ENCODE results near the gene LRRC28.

LRRC28 gene

DNA sequence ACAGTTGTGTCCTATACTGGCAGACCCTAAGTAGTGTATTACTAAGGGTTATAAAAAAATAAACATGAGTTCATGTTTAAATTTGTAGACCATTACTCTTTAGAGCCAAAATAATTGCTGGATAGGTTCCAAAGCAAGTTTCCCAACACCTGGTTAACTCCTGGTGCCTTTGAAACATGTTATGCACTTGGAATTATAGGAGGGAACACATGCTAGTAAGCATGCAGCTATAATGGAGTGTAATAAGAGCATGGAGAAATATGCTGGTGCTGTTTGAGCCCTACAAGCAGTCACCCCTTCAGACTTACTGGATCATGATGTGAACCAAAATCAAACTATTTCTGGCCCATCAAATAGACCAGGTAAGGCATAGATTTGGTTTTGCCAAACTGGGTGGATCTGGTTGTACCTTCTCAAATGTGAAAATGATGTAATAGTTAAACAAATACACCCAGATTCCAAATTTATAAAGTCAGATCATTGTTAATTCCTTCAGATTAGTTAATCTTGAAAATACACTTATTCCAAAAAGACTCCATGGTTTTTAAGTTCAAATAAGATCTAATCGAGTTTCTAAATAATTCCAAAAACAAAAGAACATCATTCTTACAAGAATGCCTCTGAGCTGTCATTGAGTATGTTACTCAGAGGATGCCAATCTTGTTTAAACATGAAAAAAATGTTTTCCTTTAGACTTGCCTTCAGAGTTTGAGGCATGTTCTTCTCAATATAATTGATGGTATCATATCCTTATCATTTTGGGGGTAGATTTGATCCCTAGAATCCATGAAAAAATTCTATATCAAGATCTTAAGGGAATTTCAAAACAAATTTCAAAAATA lies 69.3 kb downstream of the LRRC28 start:
- in situ Hi-C loops (cut with HindIII; ENCODE audit: low sequenced_read_pairs): no loop called here
- DNase-seq (ENCODE audit: low read depth): no peak
- no peak overlapping the region for H3K4me3 ChIP-seq (ENCODE audit: low read depth, low read length)
- TF ChIP-seq, protein P1, sequence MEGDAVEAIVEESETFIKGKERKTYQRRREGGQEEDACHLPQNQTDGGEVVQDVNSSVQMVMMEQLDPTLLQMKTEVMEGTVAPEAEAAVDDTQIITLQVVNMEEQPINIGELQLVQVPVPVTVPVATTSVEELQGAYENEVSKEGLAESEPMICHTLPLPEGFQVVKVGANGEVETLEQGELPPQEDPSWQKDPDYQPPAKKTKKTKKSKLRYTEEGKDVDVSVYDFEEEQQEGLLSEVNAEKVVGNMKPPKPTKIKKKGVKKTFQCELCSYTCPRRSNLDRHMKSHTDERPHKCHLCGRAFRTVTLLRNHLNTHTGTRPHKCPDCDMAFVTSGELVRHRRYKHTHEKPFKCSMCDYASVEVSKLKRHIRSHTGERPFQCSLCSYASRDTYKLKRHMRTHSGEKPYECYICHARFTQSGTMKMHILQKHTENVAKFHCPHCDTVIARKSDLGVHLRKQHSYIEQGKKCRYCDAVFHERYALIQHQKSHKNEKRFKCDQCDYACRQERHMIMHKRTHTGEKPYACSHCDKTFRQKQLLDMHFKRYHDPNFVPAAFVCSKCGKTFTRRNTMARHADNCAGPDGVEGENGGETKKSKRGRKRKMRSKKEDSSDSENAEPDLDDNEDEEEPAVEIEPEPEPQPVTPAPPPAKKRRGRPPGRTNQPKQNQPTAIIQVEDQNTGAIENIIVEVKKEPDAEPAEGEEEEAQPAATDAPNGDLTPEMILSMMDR (IDR thresholded peaks at IDR 0.05; ENCODE audit: low read depth, low read length, missing control alignments): no peak

DNA sequence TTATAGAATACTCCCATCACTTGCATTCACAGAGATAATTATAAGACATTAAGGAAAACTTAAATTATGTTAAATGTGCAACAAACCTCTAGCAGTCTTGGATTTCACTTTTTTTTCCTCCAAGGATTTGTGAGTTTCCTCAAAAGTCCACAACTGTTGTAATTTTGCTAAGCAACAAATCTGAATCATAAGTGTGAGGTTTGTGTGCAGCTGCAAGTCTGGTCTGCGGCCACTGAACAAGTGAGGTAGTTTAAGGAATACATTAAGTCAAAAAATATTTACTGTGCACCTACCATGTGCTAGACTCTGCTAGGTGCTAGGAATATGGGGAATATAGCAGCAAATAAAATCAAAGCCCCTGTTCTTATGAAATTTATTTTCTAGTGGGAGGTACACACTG lies 70.2 kb downstream of the LRRC28 start:
- in situ Hi-C loops (cut with HindIII; ENCODE audit: low sequenced_read_pairs): no loop called here
- TF ChIP-seq, protein P1 (IDR thresholded peaks at IDR 0.05; ENCODE audit: low read depth, low read length, missing control alignments): no peak
- no peak overlapping the region for H3K4me3 ChIP-seq (ENCODE audit: low read depth, low read length)
- DNase-seq (ENCODE audit: low read depth): no peak

DNA sequence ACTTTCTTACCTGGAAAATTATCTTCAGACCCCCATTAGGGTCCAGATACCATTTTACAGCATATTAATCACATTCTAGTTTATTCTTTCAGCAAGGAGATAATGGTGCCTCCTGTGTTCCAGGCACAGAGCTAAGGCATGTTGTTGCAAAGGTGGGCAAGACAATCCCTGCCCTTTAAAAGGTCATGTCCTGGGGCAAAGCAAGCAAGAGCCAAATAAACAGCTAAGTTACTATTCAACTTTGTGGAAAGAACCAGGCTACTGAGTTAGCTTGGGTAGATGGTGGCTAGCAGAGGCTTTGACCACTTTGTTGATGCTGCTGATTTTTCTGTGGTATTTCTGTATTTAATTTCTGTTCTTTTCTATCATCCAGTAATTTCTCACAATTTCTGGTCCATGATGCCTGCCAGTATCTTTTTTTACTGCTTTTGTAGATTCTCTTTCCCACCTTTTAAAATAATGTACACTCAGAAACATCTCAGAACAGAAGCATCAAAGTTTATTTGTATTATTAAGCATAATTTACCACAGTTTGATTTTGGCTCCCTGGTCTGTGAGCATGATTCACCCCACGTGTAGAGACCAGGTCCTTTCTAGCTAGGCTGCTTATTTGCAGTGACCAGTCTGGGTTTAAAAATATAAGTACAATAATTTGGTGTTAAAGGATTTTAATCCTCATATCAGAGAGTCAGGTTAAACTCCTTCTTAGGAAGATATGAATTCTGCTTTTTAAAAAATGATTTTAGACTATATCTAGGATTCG lies 71.5 kb downstream of the LRRC28 start:
- no peak for DNase-seq (ENCODE audit: low read depth)
- H3K4me3 ChIP-seq (ENCODE audit: low read depth, low read length): no peak overlapping the region
- in situ Hi-C loops (cut with HindIII; ENCODE audit: low sequenced_read_pairs): no loop called here
- TF ChIP-seq, protein P1 (IDR thresholded peaks at IDR 0.05; ENCODE audit: low read depth, low read length, missing control alignments): no peak

- TF ChIP-seq, protein P1 (IDR thresholded peaks at IDR 0.05; ENCODE audit: low read depth, low read length, missing control alignments): no peak
- in situ Hi-C loops (cut with HindIII; ENCODE audit: low sequenced_read_pairs): no loop called here
- DNase-seq (ENCODE audit: low read depth): peak; percentile 94
- H3K4me3 ChIP-seq (ENCODE audit: low read depth, low read length): peak overlapping the region; percentile 3
These were observed 72.9 kb downstream of the LRRC28 start for GRCh38 chr15:99324082-99324620.

- H3K4me3 ChIP-seq (ENCODE audit: low read depth, low read length): no peak overlapping the region
- in situ Hi-C loops (cut with HindIII; ENCODE audit: low sequenced_read_pairs): no loop called here
- no peak for DNase-seq (ENCODE audit: low read depth)
These were observed 73.4 kb downstream of the LRRC28 start for GRCh38 chr15:99324700-99325099.

GRCh38 chr15:99326235-99326634 lies 75.0 kb downstream of the LRRC28 start:
- in situ Hi-C loops (cut with HindIII; ENCODE audit: low sequenced_read_pairs): no loop called here
- no peak for DNase-seq (ENCODE audit: low read depth)
- TF ChIP-seq, protein P1 (IDR thresholded peaks at IDR 0.05; ENCODE audit: low read depth, low read length, missing control alignments): no peak
- H3K4me3 ChIP-seq (ENCODE audit: low read depth, low read length): no peak overlapping the region

More at GRCh38 chr15:99324700-99325099, 73.4 kb downstream of the LRRC28 start:
- TF ChIP-seq, protein P1 (IDR thresholded peaks at IDR 0.05; ENCODE audit: low read depth, low read length, missing control alignments): no peak

All from astrocyte of the cerebellum (primary cell).